Activated CD4-positive, alpha-beta T cell treated with anti-CD3 and anti-CD28 coated beads for 4 hours (primary cell): ENCODE results near the gene SYNE2.
A peak's percentile ranks its signal among the peaks of the same experiment; 100 is the strongest.
"Not testable (repeated sequence)": the region's sequence is repeated elsewhere in the genome, so short reads cannot be mapped to it uniquely, and the experiment has no call there.

Experiments
- DNase-seq, 2 donors: peaks; one replicate each; pipeline ENCODE4 v3.0.0-alpha.2; 2020

The SYNE2 gene

GRCh38 chr14:63852817-63853731 lies at the start of gene SYNE2:
TSS of gene SYNE2 (plus strand) at chr14:63853004. CDS start at chr14:63909149, 56,145 bp downstream.
- DNase-seq = peak; percentile 80 to 82

GRCh38 chr14:63803221-63803791 lies 49.5 kb upstream of the SYNE2 start:
- DNase-seq = not testable (repeated sequence)

GRCh38 chr14:63806064-63806463 lies 46.7 kb upstream of the SYNE2 start:
- not testable (repeated sequence) for DNase-seq

DNA sequence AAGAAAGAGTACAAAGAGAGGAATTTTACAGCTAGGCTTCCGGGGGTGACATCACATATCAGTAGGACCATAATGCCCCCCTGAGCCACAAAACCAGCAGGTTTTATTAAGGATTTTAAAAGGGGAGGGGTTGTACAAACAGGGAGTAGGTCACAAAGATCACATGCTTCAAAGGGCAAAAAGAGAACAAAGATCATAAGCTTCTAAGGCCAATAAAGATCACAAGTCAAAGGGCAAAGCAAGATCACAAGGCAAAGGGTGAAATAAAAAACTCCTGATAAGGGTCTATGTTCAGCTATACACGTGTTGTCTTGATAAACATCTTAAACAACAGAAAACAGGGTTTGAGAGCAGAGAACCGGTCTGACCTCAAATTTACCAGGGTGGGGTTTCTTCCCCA lies 41.1 kb upstream of the SYNE2 start:
- not testable (repeated sequence) for DNase-seq

GRCh38 chr14:63833728-63834127 lies 19.1 kb upstream of the SYNE2 start:
- DNase-seq = no peak

GRCh38 chr14:63840981-63841380 lies 11.8 kb upstream of the SYNE2 start:
- peak; percentile 67 to 68 for DNase-seq

DNA sequence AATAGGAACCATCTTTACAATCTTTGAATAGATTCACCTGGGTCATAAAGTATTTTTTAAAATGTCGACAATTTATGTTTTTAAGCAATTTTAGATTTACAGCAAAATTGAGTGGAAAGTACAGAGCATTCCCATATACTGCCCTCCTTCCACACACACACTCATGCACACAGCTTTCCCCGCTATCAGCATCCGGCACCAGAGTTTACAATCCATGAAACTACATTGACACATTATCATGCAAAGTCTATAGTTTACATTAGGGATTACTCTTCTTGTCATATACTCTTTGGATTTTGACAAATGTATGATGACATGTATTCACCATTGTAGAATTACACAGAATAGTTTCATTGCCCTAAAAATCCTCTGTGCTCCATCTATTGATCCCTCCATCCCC lies 9.0 kb upstream of the SYNE2 start:
- no peak for DNase-seq

DNA sequence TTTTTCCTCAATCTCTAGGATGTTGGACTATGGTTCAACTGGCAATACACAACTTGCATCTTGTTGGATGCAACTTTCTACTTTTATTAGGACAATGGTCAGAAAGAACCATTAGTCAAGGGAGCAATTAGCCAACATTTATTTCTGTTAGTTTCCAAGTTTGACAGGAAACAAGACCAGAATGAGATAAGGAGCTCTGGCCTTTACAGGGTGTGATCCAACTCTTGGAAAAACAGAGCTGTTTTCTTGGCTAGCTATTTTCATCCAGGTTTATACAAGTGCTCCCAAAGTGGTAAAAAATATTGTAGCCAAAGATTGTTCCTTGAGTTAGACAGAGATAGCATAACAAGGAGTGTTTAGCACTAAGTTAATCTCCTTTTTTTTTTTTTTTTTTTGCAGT lies 3.9 kb upstream of the SYNE2 start:
- DNase-seq = no peak

- no peak for DNase-seq
Measured at GRCh38 chr14:63852271-63852816, 460 bp upstream of the SYNE2 start.

DNA sequence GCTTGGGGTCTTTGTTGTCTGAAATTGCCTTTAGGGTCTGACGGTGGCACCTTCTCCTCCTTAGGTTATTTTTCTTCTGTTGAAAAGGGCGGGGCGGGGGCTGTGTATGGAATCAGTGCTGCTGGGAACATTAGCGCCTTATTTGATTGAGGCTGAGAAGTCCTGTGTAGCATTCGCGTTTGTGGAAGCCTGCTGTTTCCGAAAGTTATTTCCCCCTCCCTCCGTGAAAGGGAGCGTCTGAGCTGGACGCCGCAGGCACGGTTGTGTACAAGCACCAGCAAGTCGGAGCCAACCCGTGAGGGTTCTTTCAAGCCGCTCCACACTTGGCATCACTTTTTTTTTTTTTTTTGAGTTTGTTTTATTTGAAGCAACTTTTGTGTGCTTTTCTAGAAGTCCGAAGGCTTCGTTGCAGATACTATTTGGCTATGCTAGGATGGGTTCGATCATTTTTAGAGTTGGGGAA lies 1.1 kb downstream of the SYNE2 start:
- peak; percentile 41 to 55 for DNase-seq

DNA sequence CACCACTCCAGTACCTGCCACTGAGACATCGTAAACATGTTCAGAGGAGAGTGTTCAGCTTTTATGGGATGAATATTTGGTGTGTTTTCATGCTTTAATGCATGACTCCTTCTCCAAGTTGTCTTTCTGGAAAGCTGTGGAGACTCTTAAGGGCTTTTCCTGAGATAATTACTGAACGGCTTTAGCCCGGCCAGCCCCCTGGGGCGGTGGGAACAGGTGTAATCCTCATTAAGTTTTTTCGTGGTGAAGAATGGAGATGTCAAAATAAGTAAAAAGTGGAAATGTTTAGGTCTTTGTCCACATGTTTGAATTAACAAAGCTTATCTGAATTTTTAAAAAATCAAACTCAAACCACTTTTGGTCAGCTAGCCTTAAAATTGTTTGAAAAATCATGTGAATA lies 1.5 kb downstream of the SYNE2 start:
- DNase-seq = no peak

GRCh38 chr14:63855281-63855680 lies 2.5 kb downstream of the SYNE2 start:
- no peak for DNase-seq

- DNase-seq = peak; percentile 53 to 58
Measured at GRCh38 chr14:63857466-63858030, 4.7 kb downstream of the SYNE2 start.

DNA sequence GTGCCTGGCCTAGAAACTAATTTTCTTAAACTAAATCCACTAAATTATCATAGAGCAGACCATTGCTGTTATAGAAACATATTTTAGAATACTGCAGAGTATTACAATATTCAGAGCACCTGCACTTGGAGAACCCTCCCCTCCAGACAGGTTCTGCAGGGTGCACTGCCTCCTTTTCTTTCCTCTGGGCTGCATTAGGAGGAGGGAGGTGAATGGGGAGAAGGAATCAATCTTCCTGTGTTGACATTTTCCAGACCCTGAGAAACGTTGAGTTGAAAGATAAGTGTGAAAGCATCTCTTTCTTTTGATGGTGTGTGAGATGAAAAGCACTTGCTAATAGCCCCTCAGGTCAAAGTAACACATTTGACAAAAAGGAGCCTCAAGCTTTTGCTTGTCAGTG lies 7.3 kb downstream of the SYNE2 start:
- DNase-seq = no peak

- DNase-seq = no peak
Measured at GRCh38 chr14:63862163-63862562, 9.4 kb downstream of the SYNE2 start.

DNA sequence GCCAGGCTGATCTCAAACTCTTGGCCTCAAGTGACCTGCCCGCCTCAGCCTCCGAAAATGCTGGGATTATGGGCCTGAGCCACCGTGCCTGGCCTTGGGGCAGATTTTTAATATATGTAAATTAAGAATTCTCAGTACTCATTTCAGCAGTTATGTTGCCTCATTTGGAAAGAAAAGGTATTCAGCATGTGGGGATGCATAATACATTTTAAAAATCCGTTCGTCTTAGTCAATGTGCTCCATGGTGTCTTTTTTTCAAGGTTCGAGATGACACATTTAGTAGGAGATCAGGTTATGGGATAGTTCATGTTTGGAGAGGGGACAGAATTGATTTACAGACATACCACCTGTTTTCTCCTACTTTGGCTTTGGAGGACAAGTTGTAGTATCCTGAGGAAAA lies 10.2 kb downstream of the SYNE2 start:
- no peak for DNase-seq

DNA sequence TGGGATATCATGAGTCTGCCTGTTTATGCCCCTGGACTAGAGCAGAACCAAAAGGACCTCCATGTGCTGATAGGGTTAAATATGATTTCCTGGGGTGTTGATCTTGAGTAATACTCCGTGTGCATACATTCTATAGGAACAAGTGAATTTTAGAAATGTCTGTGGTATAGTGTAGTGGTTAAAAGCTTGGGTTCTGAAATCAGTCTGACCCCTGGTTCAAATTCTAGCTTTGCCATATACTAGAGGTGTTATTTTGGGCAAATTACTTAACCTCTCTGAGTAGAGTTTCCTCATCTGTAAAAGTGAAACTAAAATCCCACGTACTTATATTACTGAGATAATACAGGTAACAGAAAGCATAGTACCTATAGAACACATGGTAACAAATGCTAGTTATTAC lies 12.0 kb downstream of the SYNE2 start:
- DNase-seq = not testable (repeated sequence)

- peak; percentile 35 to 44 for DNase-seq
Measured at GRCh38 chr14:63867933-63868921, 15.4 kb downstream of the SYNE2 start.

DNA sequence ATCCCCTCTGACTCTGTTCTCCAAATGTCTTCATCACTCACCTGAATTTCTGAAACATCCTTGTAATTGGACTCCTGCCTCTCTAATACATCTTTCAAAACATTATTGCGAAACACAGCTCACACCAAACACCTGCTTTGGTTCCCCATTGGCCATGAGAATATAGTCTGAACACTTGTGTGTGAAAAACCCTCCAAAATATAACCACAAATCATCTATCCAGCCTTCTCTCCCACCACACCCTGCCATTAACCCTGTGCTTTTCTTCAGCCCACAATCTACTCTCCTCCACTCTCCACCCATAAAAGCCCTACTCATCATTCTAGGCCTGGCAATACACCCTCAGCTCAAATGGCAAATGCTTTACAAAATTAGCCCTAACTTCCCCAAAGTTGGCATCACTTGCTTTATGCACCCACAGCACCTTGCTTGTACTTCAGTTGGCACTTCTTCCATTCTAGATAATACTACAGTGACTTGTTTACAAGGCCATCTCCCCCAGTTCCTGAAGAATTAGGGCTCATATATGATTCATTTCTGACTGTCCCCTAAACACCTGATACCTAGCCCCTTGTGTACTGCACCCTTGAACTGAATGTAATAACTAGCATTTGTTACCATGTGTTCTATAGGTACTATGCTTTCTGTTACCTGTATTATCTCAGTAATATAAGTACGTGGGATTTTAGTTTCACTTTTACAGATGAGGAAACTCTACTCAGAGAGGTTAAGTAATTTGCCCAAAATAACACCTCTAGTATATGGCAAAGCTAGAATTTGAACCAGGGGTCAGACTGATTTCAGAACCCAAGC lies 17.3 kb downstream of the SYNE2 start:
- DNase-seq = not testable (repeated sequence)

GRCh38 chr14:63870753-63871037 lies 17.9 kb downstream of the SYNE2 start:
- not testable (repeated sequence) for DNase-seq

DNA sequence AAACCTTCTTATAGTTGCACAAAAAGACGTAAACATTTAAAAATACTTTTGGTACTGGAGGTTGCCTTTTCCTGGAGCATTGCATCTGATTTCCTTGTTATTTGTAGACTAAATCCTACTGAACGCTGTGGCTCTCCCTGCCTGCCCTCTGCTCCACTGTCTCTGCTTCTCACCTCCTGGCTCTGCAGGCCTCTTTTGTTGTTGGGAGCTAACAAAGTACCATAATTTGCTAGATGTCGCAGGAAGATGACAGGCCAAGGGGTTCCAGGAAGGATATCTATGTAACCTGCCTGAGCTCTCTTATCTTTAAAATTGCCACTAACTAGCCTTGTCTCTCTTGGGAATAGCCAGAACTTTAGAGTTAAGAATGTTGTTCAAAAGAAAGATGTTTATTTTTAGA lies 21.4 kb downstream of the SYNE2 start:
- no peak for DNase-seq

DNA sequence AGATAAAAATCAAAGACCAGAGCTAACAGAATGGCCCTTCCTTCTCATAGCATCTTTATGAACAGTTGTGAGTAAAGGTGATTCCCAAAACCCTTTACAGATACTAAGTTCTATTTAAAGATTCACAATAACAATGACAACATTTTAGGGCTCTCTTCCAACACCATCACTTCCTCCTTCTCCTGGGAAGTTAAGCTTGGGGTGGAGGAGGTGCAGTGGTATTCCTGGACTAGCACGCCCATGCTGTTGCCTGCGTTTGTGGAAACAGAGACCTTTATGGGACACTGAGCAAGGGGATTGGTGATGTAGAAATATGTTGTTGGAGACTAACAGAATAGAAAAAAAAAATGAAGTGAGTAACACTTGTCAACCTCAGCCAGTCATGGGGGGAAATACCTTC lies 22.5 kb downstream of the SYNE2 start:
- DNase-seq = no peak
